HG02610 (cell line): ENCODE measurements around the gene KCNT2.

Experiments used
- ATAC-seq: cut with Tn5 transposase; IDR thresholded peaks from one replicate; pipeline ENCODE4 v1.9.1; 2021; ENCODE audit warnings: mild to moderate bottlenecking, moderate library complexity; ENCODE audit not compliant: unreplicated experiment

The KCNT2 gene

DNA sequence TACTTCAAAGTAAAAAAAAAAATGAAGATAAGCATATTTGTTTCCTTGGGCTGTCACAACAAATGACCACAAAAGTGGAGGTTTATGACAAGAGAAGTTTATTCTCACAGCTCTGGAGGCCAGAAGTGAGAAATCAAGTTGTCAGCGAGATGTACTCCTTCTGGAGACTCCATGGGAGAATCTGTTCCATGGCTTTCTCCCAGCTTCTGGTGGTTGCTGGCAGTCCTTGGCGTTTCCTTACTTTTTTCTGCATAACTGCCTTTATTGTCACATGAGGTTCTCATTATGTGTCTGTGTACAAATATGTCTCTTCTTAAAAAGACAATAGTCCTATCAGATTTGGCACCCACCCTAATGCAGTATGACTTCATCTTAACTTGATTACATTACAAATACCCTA is 398.3 kb downstream of the KCNT2 start:
- ATAC-seq = no peak

DNA sequence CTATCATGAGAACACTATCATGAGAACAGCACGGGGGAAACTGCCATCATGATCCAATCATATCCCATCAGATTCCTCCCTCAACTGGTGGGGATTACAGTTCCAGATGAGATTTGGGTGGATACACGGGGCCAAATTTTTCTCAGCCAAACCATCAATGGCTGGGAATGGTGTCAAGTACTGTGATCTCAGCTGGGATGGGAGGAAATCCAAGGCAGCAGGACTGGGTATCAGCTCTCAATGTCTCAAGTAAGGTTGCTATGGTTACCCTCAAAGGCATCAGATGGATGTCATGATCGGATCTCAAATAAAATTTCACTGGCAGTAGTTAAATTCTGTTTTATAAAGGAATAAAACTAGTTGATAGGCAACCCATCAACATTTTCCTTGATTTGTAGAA is 399.0 kb downstream of the KCNT2 start:
- no peak for ATAC-seq

DNA sequence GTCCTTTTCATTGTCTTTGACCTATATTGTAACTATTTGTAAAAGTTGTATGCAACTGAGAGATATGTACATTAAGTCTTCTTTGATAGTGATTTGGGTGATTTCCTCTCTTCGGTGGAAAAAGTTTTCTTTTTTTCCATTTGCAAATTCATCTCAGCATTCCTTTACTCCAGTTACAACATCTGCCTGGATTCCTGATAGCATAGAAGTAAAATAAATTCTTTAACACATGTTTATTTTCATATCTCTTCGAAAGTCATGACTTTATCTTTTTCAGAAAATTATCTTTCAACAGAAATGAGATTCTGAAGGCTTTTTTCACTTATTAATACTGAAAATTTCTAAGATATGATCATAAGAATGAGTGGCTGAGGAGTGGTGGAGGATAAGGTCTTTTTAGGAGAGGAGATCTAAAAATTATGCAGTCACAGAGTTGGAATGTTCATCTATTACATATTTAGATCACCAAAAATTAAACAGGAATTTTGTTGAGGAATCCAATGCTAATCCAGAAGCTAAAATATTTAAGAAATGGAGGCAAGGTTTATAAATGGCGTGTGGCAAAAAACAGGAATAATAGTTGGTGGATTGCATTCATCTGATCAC is 400.5 kb downstream of the KCNT2 start:
- ATAC-seq = no peak

DNA sequence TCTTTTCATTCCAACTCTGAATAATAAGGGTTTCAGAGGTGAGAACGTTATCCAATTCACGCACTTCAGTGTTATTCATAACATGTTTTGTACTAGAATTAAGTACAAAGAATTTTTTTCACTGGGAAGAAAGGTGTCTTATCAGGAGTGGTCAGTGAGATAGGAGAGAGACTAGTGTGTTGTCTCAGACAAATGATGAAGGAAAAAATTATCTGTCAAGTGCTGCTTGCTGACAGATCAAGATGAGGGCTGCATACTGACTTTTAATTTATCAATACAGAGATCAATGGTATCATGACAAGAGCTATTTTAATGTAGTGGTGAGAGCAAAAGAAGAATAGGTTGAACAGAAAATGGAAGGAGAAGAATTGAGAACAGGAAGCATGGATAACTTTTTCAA is 402.4 kb downstream of the KCNT2 start:
- ATAC-seq = no peak

DNA sequence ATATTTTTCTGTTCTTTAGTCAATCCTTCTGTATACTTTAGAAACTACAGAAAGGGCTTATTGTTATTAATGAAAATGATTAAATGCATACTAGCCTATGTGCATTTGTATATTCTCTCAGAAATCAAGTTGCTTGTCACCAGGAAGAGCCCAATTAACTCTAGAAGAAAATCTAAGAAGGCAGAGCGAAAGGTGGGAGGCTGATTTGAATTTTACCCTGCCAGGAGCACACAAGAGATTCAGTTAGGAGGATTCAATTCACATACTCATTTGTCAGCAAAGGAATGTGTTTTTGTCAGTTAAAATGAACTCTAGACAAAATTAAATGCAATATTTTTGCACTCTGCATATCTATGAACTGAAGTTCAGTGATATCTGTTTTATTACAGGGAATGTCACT is 411.8 kb downstream of the KCNT2 start:
- no peak for ATAC-seq

DNA sequence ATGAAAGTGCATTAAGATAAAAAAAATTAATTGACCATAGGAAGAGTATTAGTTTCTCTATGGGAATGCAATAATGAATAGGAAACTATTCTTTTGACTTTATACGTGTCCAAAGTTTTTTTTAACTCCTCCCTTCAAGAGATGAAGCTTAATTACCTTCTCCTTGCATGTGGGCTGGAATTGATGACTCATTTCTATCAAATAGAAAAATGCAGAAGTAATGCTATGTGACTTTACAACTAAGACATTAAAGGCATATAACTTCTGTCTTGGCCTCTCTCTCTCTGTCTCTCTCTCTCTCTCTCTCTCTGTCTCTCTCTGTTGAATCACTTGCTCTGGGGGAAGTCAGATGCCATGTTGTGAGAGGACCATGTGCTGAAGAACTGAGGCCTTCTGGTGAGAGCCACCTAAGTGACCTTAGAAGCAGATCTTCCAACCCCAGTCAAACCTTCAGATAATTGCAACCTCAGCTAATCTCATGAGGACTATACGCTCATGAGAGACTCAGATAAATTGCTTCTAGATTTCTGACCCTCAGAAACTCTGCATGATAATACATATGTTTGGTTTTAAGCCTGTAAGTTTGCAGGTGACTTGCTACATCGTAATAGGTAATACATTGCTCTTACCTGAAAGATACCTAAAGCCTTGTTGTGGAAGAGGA is 414.2 kb downstream of the KCNT2 start:
- no peak for ATAC-seq

DNA sequence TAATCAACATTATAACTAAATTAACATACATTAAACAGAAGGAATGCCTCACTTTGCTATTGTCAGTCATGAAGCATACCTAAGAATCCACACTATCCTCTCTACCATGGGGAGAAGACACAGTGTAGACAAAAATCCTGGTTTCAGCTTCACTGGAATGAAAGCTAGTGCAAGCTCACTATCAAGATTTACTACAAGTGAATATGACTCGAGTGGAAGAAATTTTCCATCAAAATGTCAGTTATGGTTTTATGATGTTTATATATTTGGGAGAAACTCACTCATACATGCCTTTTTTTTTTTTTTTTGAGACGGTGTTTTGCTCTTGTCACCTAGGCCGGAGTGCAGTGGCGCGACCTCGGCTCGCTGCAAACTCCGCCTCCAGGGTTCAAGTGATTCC is 424.3 kb downstream of the KCNT2 start:
- no peak for ATAC-seq

DNA sequence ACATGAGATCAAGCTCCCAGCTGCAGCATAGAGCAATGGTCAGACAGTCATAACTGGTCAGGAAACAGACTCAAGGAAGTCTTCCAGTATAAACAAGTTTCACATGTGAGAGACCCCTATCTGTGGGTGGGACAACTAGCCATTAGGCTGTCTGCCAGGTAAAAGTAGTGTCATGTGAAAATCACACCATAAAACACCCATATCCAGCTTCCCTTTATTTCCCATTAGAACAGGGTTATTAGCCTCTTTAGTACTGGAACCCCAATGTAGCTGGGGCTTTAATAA is 426.7 kb downstream of the KCNT2 start:
- ATAC-seq = no peak

DNA sequence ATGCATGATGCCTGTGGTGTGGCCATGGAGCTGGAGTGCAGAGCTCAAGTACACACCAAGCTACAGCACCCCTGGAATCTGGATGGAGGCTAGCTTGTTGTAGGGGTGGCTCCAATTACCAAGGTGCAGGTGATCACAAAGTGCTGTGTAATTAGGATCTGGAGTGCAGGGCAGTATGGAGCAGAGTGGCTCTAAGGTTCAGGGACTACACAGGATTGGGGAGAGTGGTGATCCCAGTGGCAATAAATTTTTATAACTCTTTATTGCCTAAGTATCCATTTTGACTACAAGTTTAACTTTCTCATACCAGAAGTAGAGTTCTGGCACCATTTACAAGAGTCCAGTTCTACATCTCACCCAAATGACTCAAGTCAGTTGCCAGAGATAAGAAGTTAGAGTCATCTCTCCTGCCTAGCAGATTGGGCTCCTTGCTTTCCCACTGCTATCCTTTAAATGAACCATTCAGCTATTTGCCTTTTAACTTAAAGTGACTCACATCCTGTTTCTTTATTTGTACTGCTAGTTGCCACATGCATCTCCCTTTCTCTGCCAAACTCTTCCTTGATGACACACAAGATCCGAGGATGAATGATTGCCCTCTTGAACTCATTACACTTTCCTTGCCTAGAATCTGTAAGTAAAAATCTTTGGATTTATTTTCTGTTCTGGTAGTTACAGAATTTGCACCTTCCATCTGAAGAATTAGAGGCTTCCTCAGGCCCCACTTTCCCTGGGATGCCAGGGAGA is 427.2 kb downstream of the KCNT2 start:
- ATAC-seq = no peak

DNA sequence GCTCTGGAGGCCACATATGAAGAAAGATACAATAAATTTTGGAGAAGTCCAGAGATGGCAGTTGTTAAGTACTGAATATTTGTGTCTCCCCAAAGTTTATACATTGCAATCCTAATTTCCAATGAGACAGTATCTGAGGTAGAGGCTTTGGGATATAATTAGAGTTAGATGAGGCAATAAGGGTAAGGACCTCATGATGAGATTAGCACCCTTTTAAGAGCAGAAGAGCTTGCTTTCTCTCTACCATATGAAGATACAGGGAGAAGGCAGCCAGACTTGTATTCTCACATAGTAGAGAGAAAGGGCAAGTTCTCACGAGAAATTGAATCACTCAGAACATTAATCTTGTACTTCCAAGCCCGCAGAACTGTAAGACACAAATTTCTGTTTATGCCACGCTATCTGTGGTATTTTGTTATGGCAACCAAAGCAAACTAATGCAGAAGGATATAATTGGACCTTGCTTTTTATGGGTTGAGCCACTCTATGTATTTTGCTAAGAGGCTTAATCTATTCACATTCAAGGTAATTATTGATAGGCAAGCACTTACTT is 430.1 kb downstream of the KCNT2 start:
- ATAC-seq = no peak
